Measurements from ENCODE around the gene ARL5C.

DNA sequence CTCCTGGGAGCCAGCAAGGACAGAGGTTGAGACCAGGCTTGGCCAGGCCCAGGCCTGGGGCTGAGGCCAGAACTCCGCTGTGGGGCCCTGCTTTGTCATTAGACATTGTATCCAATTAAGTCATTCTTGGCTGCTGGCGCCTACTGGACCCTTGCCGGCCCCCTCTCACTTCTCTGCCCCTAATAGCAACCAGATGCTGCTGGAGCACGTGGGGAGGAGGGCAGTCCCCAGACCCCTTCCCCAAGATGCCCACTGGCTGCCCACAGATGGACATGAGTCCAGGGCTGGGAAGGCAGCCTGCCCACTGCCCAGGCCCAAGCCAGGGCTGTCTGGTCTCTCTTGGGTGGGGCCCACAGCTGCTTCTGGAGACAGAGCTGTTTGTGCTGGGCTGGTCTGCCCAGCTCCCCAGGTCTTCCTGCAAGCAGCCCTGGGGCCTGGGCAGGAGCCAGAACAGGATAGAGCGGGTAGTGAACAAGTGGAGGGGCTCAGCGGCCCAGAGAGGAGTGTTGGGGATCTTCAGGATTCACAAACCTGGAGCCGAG is 22.3 kb downstream of the ARL5C start:
- TF ChIP-seq EZH2phosphoT487 (IDR thresholded peaks at IDR 0.05; ENCODE audit: borderline replicate concordance, low read length) (no peak), CTCF (IDR thresholded peaks at IDR 0.05; ENCODE audit: low read depth, low read length, poor library complexity, severe bottlenecking) (no peak)

All from DOHH2 (cell line).